Nucleus accumbens (tissue), 56 donors: ENCODE data around the gene SLC4A7.
A peak's percentile ranks its signal among the peaks of the same experiment; 100 is the strongest.
"Not testable (repeated sequence)": the region's sequence is repeated elsewhere in the genome, so short reads cannot be mapped to it uniquely, and the experiment has no call there.

Experiments
- DNase-seq, 56 donors: peaks; one replicate each; lab custom pipeline; 2025; lab: John Stamatoyannopoulos, UW

Gene SLC4A7

GRCh38 chr3:27484015-27484844 is at the start of gene SLC4A7:
TSS of gene SLC4A7 (minus strand) at chr3:27484384. CDS start at chr3:27484126, 258 bp downstream.
- peak; percentile 76 to 99 (median 96) for DNase-seq

GRCh38 chr3:27533261-27533607 is 49.0 kb upstream of the SLC4A7 start:
- DNase-seq = no peak

GRCh38 chr3:27532426-27533260 is 48.5 kb upstream of the SLC4A7 start:
- DNase-seq = no peak

GRCh38 chr3:27531193-27531751 is 47.1 kb upstream of the SLC4A7 start:
- DNase-seq = not testable (repeated sequence)

GRCh38 chr3:27528791-27529190 is 44.6 kb upstream of the SLC4A7 start:
- no peak for DNase-seq

- no peak for DNase-seq
Measured at GRCh38 chr3:27526614-27527315, 42.6 kb upstream of the SLC4A7 start.

GRCh38 chr3:27521872-27522265 is 37.7 kb upstream of the SLC4A7 start:
- DNase-seq = no peak

- no peak for DNase-seq
Measured at GRCh38 chr3:27521179-27521871, 37.1 kb upstream of the SLC4A7 start.

GRCh38 chr3:27511724-27512422 is 27.7 kb upstream of the SLC4A7 start:
- no peak for DNase-seq

GRCh38 chr3:27509376-27509775 is 25.2 kb upstream of the SLC4A7 start:
- no peak for DNase-seq

GRCh38 chr3:27508424-27508823 is 24.2 kb upstream of the SLC4A7 start:
- DNase-seq = no peak

- no peak for DNase-seq
Measured at GRCh38 chr3:27507515-27508266, 23.5 kb upstream of the SLC4A7 start.

GRCh38 chr3:27507111-27507510 is 22.9 kb upstream of the SLC4A7 start:
- DNase-seq = no peak

GRCh38 chr3:27504749-27505148 is 20.6 kb upstream of the SLC4A7 start:
- DNase-seq = no peak

GRCh38 chr3:27503526-27503925 is 19.3 kb upstream of the SLC4A7 start:
- DNase-seq = no peak

- DNase-seq = no peak
Measured at GRCh38 chr3:27501759-27502158, 17.6 kb upstream of the SLC4A7 start.

GRCh38 chr3:27500986-27501385 is 16.8 kb upstream of the SLC4A7 start:
- DNase-seq = no peak

GRCh38 chr3:27500035-27500434 is 15.9 kb upstream of the SLC4A7 start:
- DNase-seq = no peak

- DNase-seq = no peak
Measured at GRCh38 chr3:27494784-27495183, 10.6 kb upstream of the SLC4A7 start.
